Keratinocyte (primary cell): ENCODE results near the gene SLC9A8. TPM values are rescaled to one million over a fixed set of nuclear protein-coding genes. Genes with fewer than 3 reads are reported as not detected.

Source experiments
- DNase-seq: peaks from one replicate; pipeline ENCODE4 v3.0.0-alpha.2; 2011; ENCODE audit warnings: low read depth, missing footprints, low spot score
- FAIRE-seq: peaks from 2 replicates; lab custom pipeline; 2011; peaks lifted over from hg19 to GRCh38; lab: Jason Lieb, UNC
- H2AFZ ChIP-seq: 2 replicates; pipeline ENCODE4 v1.6.0; 2012; ENCODE audit warnings: low read length, control low read depth, inconsistent platforms; ENCODE audit not compliant: control insufficient read depth
- H3K27ac ChIP-seq: 2 replicates; pipeline ENCODE4 v1.5.1; 2011; ENCODE audit warnings: low read length; ENCODE audit not compliant: control insufficient read depth, insufficient read depth
- H3K27me3 ChIP-seq: 3 replicates; pipeline ENCODE4 v1.6.0; 2011; ENCODE audit warnings: low read length; ENCODE audit not compliant: control insufficient read depth, insufficient read depth; ENCODE audit errors: extremely low read depth
- H3K36me3 ChIP-seq, 2 experiments: 2 replicates in 1 of 2; 3 replicates in 1 of 2; pipeline ENCODE4 v1.5.1; 2011; ENCODE audit warnings: low read length in 2 of 2, mild to moderate bottlenecking in 1 of 2; ENCODE audit not compliant: control insufficient read depth in 2 of 2, insufficient read depth in 2 of 2; ENCODE audit errors: extremely low read depth in 1 of 2
- H3K4me1 ChIP-seq: 3 replicates; pipeline ENCODE4 v1.5.1; 2011; ENCODE audit warnings: low read length; ENCODE audit not compliant: control insufficient read depth, insufficient read depth; ENCODE audit errors: extremely low read depth
- H3K4me2 ChIP-seq: 3 replicates; pipeline ENCODE4 v1.6.0; 2011; ENCODE audit warnings: low read depth, low read length; ENCODE audit not compliant: control insufficient read depth, insufficient read depth; ENCODE audit errors: extremely low read depth
- H3K4me3 ChIP-seq, 3 experiments: fragments of 200-600 bp in 1 of 3; sonication (generic) in 1 of 3; 2 replicates in 2 of 3; 3 replicates in 1 of 3; pipeline ENCODE4 v1.5.1; 2011 to 2016; ENCODE audit warnings: low read length in 3 of 3, mild to moderate bottlenecking in 3 of 3, control low read depth in 2 of 3, inconsistent platforms in 1 of 3, low read depth in 1 of 3, mixed read lengths in 1 of 3, mixed run types in 1 of 3, moderate library complexity in 1 of 3; ENCODE audit not compliant: control insufficient read depth in 2 of 3, insufficient read depth in 2 of 3; ENCODE audit errors: extremely low read depth in 1 of 3
- H3K79me2 ChIP-seq: 2 replicates; pipeline ENCODE4 v1.6.0; 2012; ENCODE audit warnings: low read length; ENCODE audit not compliant: control insufficient read depth, insufficient read depth
- H3K9ac ChIP-seq: 3 replicates; pipeline ENCODE4 v1.6.0; 2011; ENCODE audit warnings: low read length; ENCODE audit not compliant: control insufficient read depth, insufficient read depth; ENCODE audit errors: extremely low read depth
- H3K9me1 ChIP-seq: 3 replicates; pipeline ENCODE4 v1.6.0; 2011; ENCODE audit warnings: low read length; ENCODE audit not compliant: control insufficient read depth, insufficient read depth; ENCODE audit errors: extremely low read depth
- H3K9me3 ChIP-seq: 2 replicates; pipeline ENCODE4 v1.5.1; 2012; ENCODE audit warnings: low read depth, low read length; ENCODE audit not compliant: control insufficient read depth
- H4K20me1 ChIP-seq: 3 replicates; pipeline ENCODE4 v1.6.0; 2011; ENCODE audit warnings: low read length; ENCODE audit not compliant: control insufficient read depth, insufficient read depth; ENCODE audit errors: extremely low read depth
- EZH2 ChIP-seq: IDR thresholded peaks from one replicate; pipeline ENCODE4 v1.6.1; 2012; ENCODE audit warnings: inconsistent platforms, mild to moderate bottlenecking, low read length, moderate library complexity
- dilution Hi-C: fragments of 300-500 bp; cut with MboI; formaldehyde crosslinking; loops from one replicate; pipeline ENCODE4 v1.7.0; 2020; ENCODE audit warnings: low sequenced_read_pairs; ENCODE audit not compliant: extremely low pct_ligation_motif_present
- polyA plus RNA-seq, 5 experiments: library from polyadenylated mRNA; depleted of rRNA in 3 of 5; stranded (reverse) in 3 of 5; stranded (forward) in 1 of 5; unstranded in 1 of 5; fragments of >200 nt; gene quantifications; 1 replicate in 1 of 5; 2 replicates in 3 of 5; 3 replicates in 1 of 5; pipeline versions ENCODE4 v1.2.1 to v1.2.3, GENCODE V29; 2011 to 2012; ENCODE audit warnings: missing spikeins in 2 of 5, low read depth in 1 of 5, low replicate concordance in 1 of 5
- TF ChIP-seq, protein P1 (sequence below), 3 experiments: IDR thresholded peaks in 1 of 3; conservative IDR thresholded peaks in 1 of 3; optimal IDR thresholded peaks in 1 of 3; 2 replicates in 2 of 3; 3 replicates in 1 of 3; pipeline versions ENCODE3 to v1.5.1; 2011; ENCODE audit warnings: low read length in 3 of 3, mild to moderate bottlenecking in 3 of 3, moderate library complexity in 2 of 3, control low read depth in 1 of 3, inconsistent platforms in 1 of 3; ENCODE audit not compliant: insufficient read depth in 2 of 3; ENCODE audit errors: extremely low read depth in 1 of 3

SLC9A8 gene
- polyA plus RNA-seq, 1 donor (not counting 4 experiments of a cell fraction or from before 2014, with no cell fraction given), result 1.9 TPM

DNA sequence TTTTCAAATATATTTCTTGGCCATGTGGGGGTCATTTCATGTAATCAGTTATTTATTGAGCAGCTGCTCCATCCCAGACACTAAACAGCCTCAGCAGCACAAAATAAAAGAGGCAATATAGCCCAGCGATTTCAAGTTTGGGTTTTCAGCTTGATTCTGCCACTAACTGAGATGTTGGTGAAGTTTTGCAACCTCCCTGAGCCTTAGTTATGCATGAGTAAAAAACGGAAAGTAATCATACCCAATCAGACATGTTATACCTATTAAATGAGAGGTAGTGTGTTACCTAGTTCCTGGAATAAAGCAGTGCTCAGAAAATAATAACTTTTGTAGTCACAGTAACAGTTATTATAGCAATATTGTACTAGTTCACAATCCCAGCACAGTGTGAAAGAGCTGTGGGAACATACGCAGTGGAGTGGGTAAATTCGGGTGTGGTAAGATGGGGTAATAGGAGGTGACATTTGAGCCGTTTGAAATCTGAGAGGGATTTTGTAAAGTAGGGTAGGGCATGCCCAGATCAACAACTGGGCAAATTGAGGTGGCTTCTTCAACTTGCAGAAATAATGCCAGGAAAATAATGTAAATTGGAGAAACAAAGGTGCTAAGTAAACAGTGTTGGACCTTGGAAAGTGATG, 1.5 kb downstream of the SLC9A8 start:
- TF ChIP-seq, protein P1, sequence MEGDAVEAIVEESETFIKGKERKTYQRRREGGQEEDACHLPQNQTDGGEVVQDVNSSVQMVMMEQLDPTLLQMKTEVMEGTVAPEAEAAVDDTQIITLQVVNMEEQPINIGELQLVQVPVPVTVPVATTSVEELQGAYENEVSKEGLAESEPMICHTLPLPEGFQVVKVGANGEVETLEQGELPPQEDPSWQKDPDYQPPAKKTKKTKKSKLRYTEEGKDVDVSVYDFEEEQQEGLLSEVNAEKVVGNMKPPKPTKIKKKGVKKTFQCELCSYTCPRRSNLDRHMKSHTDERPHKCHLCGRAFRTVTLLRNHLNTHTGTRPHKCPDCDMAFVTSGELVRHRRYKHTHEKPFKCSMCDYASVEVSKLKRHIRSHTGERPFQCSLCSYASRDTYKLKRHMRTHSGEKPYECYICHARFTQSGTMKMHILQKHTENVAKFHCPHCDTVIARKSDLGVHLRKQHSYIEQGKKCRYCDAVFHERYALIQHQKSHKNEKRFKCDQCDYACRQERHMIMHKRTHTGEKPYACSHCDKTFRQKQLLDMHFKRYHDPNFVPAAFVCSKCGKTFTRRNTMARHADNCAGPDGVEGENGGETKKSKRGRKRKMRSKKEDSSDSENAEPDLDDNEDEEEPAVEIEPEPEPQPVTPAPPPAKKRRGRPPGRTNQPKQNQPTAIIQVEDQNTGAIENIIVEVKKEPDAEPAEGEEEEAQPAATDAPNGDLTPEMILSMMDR (optimal IDR thresholded peaks at IDR 0.05 in 1 of 3, IDR thresholded peaks at IDR 0.05 in 1 of 3, conservative IDR thresholded peaks at IDR 0.05 in 1 of 3; ENCODE audit: extremely low read depth in 1 of 3, insufficient read depth in 2 of 3, low read length in 3 of 3), result no peak
- TF ChIP-seq EZH2, result no peak
- H3K4me3 ChIP-seq, result no peak overlapping the region
- no peak overlapping the region for H2AFZ ChIP-seq
- H3K4me1 ChIP-seq, result peaks cover 14% of the 10 kb centered on the region
- H3K27ac ChIP-seq, result no peak overlapping the region
- DNase-seq, result no peak
- H4K20me1 ChIP-seq, result no peaks in the 10 kb centered on the region
- FAIRE-seq, result no peak
- H3K4me2 ChIP-seq, result no peak overlapping the region
- peaks cover 2% of the 10 kb centered on the region for H3K79me2 ChIP-seq
- no peak overlapping the region for H3K9ac ChIP-seq
- H3K9me1 ChIP-seq, result no peaks in the 10 kb centered on the region
- dilution Hi-C loops, result no loop called here
- no peaks in the 10 kb centered on the region for H3K27me3 ChIP-seq
- H3K9me3 ChIP-seq, result no peaks in the 10 kb centered on the region
- peaks cover 2 to 5% of the 10 kb centered on the region in 2 experiments for H3K36me3 ChIP-seq

DNA sequence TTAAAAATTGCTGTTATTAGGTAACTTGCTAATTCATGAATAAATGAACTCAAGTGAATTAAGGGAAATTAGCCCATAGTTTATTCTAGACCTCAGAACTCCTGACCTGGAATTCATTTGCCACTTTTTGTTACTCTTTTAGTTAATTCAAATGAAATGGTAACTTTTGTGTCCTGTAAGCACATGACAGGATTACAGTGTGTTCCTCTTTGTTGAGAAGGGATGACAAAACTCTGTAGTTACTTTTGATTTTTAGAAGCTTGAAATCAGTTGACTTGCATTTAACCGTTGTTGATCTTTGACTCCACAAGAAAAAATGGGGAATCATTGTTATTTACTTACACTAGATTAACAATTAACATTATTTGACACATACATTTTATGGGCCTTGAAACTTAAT, 6.2 kb downstream of the SLC9A8 start:
- Histone ChIP-seq H3K4me2 (no peak overlapping the region), H3K27ac (no peak overlapping the region), H3K9ac (no peak overlapping the region), H3K79me2 (no peaks in the 10 kb centered on the region), H2AFZ (no peak overlapping the region), H3K36me3 (peaks cover 6 to 14% of the 10 kb centered on the region in 2 experiments), H3K27me3 (no peaks in the 10 kb centered on the region), H3K4me3 (no peak overlapping the region), H3K9me3 (no peaks in the 10 kb centered on the region), H4K20me1 (no peaks in the 10 kb centered on the region), H3K9me1 (no peaks in the 10 kb centered on the region), H3K4me1 (peaks cover 6% of the 10 kb centered on the region)
- DNase-seq (no peak), FAIRE-seq (no peak)
- dilution Hi-C loops, result no loop called here
- TF ChIP-seq EZH2, result no peak
- TF ChIP-seq, protein P1 (optimal IDR thresholded peaks at IDR 0.05 in 1 of 3, IDR thresholded peaks at IDR 0.05 in 1 of 3, conservative IDR thresholded peaks at IDR 0.05 in 1 of 3; ENCODE audit: extremely low read depth in 1 of 3, insufficient read depth in 2 of 3, low read length in 3 of 3), result no peak
